ENCODE results near the gene PRKG1.

Gene PRKG1

DNA sequence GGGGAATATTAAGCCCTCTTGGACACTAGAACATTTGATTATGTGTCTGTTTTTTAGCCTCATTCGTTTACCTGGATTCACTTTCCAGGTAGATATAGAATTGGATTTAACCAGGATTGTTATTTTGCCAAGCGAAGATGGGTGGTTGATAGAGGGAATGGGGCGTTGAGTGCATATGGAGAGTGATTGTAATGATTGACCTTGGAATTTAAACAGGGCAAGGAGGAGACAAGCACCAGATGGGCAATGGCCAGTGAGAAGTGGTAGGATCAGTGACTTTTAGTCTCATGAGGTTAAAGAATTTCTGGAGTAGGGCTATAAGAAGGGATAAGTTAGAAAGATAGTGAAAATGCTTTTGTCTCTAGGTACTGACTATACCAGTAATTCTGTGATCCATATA lies 836.3 kb downstream of the PRKG1 start:
- DNase-seq = no peak

DNA sequence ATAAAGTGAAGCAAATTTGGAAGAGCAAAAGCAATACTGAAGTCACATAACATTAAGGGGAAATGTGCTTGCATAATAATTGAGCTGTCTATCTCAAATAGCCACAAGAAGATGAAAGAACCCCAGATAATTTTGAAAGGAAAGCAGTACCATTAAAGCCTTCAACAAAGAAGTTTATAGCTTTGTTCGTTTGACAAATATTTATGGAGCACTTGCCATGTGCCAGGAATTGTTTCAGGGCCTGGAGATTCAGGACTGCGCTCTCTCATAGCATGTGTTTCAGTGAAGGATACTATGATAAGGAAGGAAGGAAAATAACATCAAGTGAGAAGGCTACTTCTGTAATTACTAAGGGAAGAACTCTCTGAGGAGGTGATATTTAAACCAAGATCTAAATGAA lies 837.4 kb downstream of the PRKG1 start:
- DNase-seq = no peak

GRCh38 chr10:51915031-51915542 lies 840.8 kb downstream of the PRKG1 start:
- no peak for DNase-seq

- DNase-seq = no peak
These were observed 844.2 kb downstream of the PRKG1 start for GRCh38 chr10:51918440-51918839.

- DNase-seq = no peak
These were observed 844.6 kb downstream of the PRKG1 start for GRCh38 chr10:51918884-51919325.

DNA sequence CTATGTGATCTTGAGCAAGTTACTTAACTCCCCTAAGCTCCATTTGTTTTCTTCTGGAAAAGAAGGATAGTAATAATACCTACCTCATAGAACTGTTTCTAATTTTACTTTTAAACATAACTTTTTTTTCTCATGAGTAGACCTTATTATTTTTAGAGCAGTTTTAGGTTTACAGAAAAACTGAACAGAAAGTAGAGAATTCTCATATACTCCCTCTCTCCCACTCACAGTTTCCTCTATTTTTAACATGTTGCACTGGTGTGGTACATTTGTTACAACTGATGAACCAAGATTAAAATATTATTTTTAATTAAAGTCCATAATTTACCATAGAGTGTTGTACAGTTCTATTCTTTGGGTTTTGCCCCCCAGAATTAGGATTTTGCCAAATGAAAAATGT lies 846.4 kb downstream of the PRKG1 start:
- no peak for DNase-seq

- no peak for DNase-seq
These were observed 850.1 kb downstream of the PRKG1 start for GRCh38 chr10:51924359-51924758.

DNA sequence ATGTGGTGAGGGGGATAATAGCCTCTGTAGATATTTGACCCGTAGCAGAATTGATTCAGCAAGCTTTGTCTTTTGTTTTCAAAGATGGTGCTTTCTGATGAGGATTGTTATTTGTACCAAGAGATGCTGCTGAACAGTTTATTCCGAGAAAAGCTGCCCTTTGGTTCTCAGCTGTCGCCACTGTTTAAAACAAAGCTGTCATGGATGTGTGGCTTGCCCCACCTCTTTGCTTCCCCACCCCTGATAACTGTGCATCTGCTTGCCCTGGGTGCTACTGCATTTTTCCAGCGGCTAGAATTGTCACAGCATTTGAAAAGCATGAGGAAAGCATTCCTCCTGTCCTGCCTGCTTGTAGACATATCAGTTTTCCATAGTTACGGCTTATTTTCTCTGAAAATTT lies 852.0 kb downstream of the PRKG1 start:
- DNase-seq = no peak

DNA sequence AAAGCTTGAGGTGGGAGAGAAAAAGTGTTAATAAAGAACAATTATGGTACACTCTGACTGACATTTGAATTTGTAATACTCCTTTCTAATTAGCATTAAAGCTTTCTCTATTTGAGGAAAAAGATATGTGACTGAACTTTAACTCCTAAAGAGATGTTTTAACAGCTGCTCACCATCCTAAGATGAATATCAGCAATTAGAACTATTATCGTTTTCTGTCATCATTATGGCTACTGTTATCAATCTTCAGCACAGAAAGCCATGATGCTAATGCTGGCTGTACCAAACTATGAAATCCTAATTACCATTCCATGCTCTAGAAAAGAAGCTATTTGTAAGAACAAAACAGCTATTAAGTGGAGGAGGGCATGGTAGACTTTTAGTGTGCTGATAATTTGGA lies 853.9 kb downstream of the PRKG1 start:
- DNase-seq = no peak

- no peak for DNase-seq
These were observed 858.2 kb downstream of the PRKG1 start for GRCh38 chr10:51932530-51932929.

DNA sequence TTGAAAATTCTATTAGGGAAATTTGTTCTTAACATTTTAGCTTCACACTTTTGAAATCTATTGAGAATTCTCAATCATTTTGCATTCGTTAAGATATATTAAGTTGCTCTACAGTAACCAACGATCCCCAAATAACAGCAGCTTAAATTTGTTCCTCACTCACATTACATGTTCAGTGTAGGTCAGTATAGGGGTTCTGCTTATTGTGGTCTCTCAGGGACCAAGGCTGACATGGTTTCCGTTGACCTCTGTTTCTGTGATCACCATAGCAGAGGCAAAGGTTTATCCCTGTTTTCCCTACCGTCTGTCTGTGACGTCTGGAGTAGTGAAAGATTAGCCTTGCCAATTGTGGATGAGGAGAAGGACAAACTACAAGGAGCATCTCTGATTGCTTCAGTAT lies 860.1 kb downstream of the PRKG1 start:
- DNase-seq = no peak

GRCh38 chr10:51935341-51935740 lies 861.1 kb downstream of the PRKG1 start:
- DNase-seq = no peak

DNA sequence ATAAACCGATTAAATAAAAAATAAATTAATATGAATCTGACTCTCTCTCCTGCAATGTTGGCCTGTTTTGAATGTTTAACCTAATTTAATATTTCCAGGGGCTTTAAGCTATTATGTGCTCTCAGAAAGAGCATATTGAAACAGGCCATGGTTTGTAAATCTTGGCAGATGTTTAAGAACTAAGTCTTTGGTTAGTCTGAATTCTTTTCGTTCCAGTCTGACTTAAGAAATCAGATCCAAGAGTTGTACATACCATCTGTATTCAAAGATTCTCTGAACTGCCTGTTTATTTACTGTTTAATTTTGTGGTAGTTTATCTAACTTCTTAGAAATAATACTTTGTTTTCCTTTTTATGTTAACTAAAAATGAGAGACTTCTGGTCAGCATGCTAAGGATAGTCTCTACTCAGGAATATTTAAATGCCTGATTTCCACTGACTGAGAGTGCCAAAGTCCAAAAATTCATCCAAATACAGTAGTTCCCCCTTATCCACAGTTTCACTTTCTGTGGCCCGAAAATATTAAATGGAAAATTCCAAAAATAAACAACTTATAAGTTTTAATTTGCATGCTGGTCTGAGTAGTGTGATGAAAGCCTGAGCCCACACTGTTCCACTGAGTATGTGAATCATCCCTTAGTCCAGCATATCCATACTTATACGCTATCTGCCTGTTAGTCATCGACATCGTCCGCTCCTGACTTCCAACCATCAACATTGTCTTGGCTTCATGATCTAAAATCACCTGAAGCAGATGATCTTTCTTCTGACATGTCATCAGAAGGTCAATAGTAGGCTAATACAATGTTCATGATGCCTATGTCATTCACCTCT lies 863.2 kb downstream of the PRKG1 start:
- no peak for DNase-seq

- DNase-seq = no peak
These were observed 876.2 kb downstream of the PRKG1 start for GRCh38 chr10:51950371-51950995.

DNA sequence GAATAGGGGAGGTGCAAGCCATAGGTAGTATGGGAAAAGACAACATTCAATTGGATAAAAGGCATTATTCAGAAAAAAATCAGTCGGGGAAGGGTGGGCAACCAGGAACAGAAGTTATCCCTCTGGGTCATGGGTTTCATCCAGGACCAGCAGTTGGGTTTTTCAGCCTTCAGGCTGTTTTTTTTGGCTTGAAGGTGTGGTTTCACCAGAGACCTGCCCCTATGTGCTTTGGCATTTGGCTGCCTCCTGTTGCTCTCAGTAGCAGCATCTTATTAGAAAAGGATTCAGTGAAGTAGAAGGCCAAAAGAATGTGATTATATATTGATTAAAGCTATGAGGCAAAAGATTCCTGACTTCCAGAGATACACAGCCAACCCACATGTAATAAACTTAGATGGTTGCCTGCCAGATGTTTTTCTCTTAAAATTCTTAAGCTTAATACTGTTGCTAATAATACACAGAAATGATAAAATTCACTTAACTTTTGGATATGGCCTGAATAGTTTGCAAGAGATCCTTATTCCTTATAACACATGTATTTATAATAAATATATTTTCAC lies 876.8 kb downstream of the PRKG1 start:
- no peak for DNase-seq

- no peak for DNase-seq
These were observed 877.3 kb downstream of the PRKG1 start for GRCh38 chr10:51951601-51952000.

DNA sequence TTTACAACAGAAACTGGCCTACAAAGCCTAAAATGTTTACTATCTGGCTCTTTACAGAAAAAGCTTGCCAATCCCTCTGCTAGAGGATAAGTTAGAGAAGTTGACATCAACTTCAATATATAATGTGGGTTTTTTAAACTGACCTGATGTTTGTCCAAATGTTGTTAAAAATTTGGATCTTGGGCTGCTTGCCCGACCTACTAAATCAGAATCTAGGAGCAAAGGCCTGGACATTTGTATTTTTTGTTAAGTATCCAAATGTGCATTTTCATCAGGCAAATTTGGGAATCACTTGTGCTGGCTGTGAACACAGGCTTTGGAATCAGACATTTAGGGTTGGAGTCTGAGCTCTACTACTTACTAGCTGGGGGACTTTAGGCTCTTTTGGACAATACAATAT lies 877.8 kb downstream of the PRKG1 start:
- DNase-seq = no peak

GRCh38 chr10:51955696-51956095 lies 881.4 kb downstream of the PRKG1 start:
- no peak for DNase-seq

DNA sequence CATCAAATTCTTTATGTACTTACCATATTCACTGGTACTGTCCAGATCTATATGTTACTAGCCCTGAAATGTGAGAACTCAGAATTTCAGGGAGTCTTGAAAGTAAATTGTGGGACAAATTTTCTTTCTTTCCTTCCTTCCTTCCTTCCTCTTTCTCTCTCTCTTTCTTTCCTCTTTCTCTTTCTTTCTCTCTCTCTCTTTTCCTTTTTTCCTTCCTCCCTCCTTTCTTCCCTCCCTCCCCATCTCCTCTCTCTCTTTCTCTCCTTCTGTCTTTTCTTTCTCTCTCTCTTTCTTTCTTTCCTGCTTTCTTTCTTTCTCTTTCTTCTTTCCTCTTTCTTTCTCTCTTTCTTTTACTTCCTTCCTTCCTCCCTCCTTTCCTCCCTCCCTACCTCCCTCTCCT lies 882.5 kb downstream of the PRKG1 start:
- no peak for DNase-seq

- DNase-seq = peak; percentile 10
These were observed 886.2 kb downstream of the PRKG1 start for GRCh38 chr10:51960494-51960895.

GRCh38 chr10:51961401-51961800 lies 887.1 kb downstream of the PRKG1 start:
- DNase-seq = no peak

DNA sequence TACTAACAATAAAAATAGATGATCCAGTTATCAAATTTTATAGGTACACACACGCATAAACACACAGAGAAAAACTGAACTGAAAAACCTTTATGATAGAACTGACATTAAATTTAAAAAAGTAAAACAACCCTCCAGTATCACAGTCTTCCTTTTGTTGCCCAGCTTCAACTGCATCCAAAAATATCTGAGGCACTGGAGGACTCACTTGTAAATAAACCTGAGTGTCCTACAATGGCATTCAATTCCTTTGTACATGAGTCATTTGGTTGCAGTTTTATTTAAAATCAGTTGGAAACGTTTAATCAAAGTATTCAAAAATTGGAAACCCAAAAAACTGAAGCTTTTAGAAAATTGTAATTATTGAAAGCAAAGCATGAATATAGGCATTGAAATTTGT lies 890.3 kb downstream of the PRKG1 start:
- no peak for DNase-seq

GRCh38 chr10:51965451-51965850 lies 891.2 kb downstream of the PRKG1 start:
- no peak for DNase-seq

- DNase-seq = no peak
These were observed 898.6 kb downstream of the PRKG1 start for GRCh38 chr10:51972733-51973346.
